ENCODE measurements around the gene KDELR1.

DNA sequence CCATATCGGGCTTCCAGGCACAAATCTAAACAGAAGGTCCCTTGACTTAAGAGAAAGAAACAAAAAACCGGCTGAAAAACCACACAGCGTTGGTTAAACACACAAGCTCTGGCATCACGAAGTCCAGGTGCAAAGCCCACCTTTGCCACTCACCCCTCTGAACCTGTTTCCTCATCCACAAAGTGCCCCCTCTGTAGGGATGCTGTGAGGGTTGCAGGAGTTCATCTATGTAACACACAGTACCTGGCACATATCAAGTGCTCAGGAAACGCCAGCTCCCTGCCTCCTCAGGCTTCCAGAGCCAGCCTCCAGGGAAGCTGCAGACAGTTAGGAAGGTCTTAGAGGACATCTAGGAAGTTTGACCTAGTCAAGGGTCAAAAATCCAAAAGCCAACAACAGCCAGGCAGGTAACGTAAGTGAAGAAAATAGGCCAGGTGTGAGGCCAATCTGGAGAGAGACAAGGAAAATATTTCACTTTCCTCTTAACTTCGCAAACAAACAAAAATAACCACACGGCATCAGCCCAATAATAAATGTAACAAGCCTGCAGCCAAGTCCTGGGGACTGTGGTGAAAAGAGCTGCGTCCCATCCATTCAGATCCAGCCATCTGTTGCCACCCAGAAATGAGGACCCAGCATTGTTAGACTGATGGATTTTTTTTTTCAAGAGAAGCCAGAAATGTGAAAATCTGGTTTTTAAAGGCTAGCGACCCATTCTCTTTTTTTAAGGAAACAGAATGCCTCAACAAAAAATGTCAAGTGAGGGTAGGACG is 10.0 kb downstream of the KDELR1 start:
- TF ChIP-seq, protein P1, sequence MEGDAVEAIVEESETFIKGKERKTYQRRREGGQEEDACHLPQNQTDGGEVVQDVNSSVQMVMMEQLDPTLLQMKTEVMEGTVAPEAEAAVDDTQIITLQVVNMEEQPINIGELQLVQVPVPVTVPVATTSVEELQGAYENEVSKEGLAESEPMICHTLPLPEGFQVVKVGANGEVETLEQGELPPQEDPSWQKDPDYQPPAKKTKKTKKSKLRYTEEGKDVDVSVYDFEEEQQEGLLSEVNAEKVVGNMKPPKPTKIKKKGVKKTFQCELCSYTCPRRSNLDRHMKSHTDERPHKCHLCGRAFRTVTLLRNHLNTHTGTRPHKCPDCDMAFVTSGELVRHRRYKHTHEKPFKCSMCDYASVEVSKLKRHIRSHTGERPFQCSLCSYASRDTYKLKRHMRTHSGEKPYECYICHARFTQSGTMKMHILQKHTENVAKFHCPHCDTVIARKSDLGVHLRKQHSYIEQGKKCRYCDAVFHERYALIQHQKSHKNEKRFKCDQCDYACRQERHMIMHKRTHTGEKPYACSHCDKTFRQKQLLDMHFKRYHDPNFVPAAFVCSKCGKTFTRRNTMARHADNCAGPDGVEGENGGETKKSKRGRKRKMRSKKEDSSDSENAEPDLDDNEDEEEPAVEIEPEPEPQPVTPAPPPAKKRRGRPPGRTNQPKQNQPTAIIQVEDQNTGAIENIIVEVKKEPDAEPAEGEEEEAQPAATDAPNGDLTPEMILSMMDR (IDR thresholded peaks at IDR 0.05) = no peak
- TF ChIP-seq POLR2A (IDR thresholded peaks at IDR 0.05) = no peak
